GM12878 (cell line): ENCODE results near the gene CHMP6.

Source experiments
- POLR2AphosphoS2 ChIP-seq: IDR thresholded peaks from 2 replicates; pipeline ENCODE4 v1.6.1; 2011; ENCODE audit warnings: low read depth, mild to moderate bottlenecking, low read length, improper control_type of control experiment, moderate library complexity
- SPI1 ChIP-seq: IDR thresholded peaks from 2 replicates; pipeline ENCODE4 v1.6.1; 2011; ENCODE audit warnings: low read depth, mild to moderate bottlenecking, low read length, moderate library complexity, borderline replicate concordance; ENCODE audit not compliant: insufficient read depth
- TAF1 ChIP-seq: IDR thresholded peaks from 2 replicates; pipeline ENCODE4 v1.6.1; 2011; ENCODE audit warnings: mild to moderate bottlenecking, low read depth, low read length, borderline replicate concordance
- TF ChIP-seq, protein P1 (sequence below): IDR thresholded peaks from 2 replicates; pipeline ENCODE4 v1.6.1; 2011; ENCODE audit warnings: mild to moderate bottlenecking, low read depth, low read length, moderate library complexity; ENCODE audit not compliant: insufficient replicate concordance
- TF ChIP-seq, protein P2 (sequence below): fragments of 150-350 bp; IDR thresholded peaks from 2 replicates; pipeline ENCODE4 v1.6.1; 2016; ENCODE audit warnings: low read depth, low read length

DNA sequence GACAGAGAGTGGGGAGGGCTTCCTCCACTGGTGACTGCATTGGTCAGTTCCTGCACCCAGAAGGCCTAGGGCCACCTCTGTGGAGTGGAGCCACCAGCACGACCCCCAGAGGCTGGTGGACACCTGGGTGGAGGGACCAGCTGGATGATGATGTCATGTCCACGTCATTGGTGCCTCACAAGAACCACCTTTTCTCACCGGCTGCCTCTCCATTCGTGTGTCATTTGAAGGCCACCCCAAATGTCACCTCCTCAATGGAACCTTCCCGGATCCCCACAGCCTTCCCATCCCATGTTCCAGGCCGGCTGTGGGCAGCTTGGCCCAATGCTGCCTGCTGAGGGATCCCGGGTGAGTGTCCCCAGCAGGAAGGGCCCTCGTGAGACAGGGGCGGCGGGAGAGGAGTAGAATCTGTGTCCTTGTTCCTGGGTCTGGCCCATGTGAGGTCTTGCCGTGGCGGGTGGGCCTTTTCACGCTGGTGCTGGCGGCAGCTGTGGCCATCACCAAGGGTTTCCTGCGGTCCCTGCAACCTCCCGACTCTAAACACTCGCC lies 9.1 kb upstream of the CHMP6 start:
- TF ChIP-seq, protein P1, sequence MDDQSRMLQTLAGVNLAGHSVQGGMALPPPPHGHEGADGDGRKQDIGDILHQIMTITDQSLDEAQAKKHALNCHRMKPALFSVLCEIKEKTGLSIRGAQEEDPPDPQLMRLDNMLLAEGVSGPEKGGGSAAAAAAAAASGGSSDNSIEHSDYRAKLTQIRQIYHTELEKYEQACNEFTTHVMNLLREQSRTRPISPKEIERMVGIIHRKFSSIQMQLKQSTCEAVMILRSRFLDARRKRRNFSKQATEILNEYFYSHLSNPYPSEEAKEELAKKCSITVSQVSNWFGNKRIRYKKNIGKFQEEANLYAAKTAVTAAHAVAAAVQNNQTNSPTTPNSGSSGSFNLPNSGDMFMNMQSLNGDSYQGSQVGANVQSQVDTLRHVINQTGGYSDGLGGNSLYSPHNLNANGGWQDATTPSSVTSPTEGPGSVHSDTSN: no peak
- TF ChIP-seq TAF1 (no peak), POLR2AphosphoS2 (no peak), SPI1 (no peak)
- TF ChIP-seq, protein P2, sequence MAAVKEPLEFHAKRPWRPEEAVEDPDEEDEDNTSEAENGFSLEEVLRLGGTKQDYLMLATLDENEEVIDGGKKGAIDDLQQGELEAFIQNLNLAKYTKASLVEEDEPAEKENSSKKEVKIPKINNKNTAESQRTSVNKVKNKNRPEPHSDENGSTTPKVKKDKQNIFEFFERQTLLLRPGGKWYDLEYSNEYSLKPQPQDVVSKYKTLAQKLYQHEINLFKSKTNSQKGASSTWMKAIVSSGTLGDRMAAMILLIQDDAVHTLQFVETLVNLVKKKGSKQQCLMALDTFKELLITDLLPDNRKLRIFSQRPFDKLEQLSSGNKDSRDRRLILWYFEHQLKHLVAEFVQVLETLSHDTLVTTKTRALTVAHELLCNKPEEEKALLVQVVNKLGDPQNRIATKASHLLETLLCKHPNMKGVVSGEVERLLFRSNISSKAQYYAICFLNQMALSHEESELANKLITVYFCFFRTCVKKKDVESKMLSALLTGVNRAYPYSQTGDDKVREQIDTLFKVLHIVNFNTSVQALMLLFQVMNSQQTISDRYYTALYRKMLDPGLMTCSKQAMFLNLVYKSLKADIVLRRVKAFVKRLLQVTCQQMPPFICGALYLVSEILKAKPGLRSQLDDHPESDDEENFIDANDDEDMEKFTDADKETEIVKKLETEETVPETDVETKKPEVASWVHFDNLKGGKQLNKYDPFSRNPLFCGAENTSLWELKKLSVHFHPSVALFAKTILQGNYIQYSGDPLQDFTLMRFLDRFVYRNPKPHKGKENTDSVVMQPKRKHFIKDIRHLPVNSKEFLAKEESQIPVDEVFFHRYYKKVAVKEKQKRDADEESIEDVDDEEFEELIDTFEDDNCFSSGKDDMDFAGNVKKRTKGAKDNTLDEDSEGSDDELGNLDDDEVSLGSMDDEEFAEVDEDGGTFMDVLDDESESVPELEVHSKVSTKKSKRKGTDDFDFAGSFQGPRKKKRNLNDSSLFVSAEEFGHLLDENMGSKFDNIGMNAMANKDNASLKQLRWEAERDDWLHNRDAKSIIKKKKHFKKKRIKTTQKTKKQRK: no peak
